Panc1 (cell line): Measurements from ENCODE around the gene PRKCA.

Experiments
- CTCF ChIP-seq: fragments of 450-650 bp; IDR thresholded peaks from 2 replicates; pipeline ENCODE4 v1.5.1; 2017; ENCODE audit warnings: mild to moderate bottlenecking
- POLR2AphosphoS5 ChIP-seq: IDR thresholded peaks from 2 replicates; pipeline ENCODE4 v1.6.1; 2012; ENCODE audit warnings: mild to moderate bottlenecking, low read depth, low read length, moderate library complexity

- no peak for TF ChIP-seq POLR2AphosphoS5
- no peak for TF ChIP-seq CTCF
Observed at GRCh38 chr17:66371561-66371960, 69.1 kb downstream of the PRKCA start.
